Neural progenitor cell (in vitro differentiated cells): ENCODE data around the gene CAPN15. TPM values are rescaled to one million over a fixed set of nuclear protein-coding genes. Genes with fewer than 3 reads are reported as not detected.

Experiments
- DNase-seq: peaks from one replicate; pipeline ENCODE4 v3.0.0-alpha.2; 2016; ENCODE audit warnings: low spot score
- H2AFZ ChIP-seq: fragments of 200-600 bp; sonication (generic); replicated peaks from 2 replicates; pipeline ENCODE4 v1.6.1; 2016; ENCODE audit warnings: antibody characterized with exemption
- H3F3A ChIP-seq: fragments of 200-600 bp; sonication (generic); 2 replicates; pipeline ENCODE4 v1.6.1; 2016; ENCODE audit warnings: antibody characterized with exemption, low read depth
- H3K27ac ChIP-seq: fragments of 200-600 bp; sonication (generic); 2 replicates; pipeline ENCODE4 v1.5.1; 2016; ENCODE audit warnings: mild to moderate bottlenecking
- H3K27me3 ChIP-seq: fragments of 200-600 bp; sonication (generic); 2 replicates; pipeline ENCODE4 v1.6.1; 2016; ENCODE audit warnings: mild to moderate bottlenecking, moderate library complexity
- H3K36me3 ChIP-seq: fragments of 200-600 bp; sonication (generic); 2 replicates; pipeline ENCODE4 v1.5.1; 2016
- H3K4me1 ChIP-seq: fragments of 200-600 bp; sonication (generic); 2 replicates; pipeline ENCODE4 v1.6.1; 2016; ENCODE audit warnings: mixed run types
- H3K4me2 ChIP-seq: fragments of 200-600 bp; sonication (generic); 2 replicates; pipeline ENCODE4 v1.6.1; 2016
- H3K4me3 ChIP-seq: fragments of 200-600 bp; sonication (generic); 2 replicates; pipeline ENCODE4 v1.5.1; 2016
- H3K79me2 ChIP-seq: fragments of 200-600 bp; sonication (generic); 2 replicates; pipeline ENCODE4 v1.6.1; 2016; ENCODE audit warnings: low read depth
- H3K9ac ChIP-seq: fragments of 200-600 bp; sonication (generic); 2 replicates; pipeline ENCODE4 v1.6.1; 2016
- H3K9me3 ChIP-seq: fragments of 200-600 bp; sonication (generic); 2 replicates; pipeline ENCODE4 v1.5.1; 2016; ENCODE audit warnings: low read depth
- H4K20me1 ChIP-seq: fragments of 200-600 bp; sonication (generic); 2 replicates; pipeline ENCODE4 v1.6.1; 2016; ENCODE audit warnings: low read depth
- H3K27ac Mint-ChIP-seq: 3 replicates; pipeline ENCODE4 v1.8.0; 2021; ENCODE audit warnings: mixed read lengths
- H3K27me3 Mint-ChIP-seq: 2 replicates; pipeline ENCODE4 v1.8.0; 2022; ENCODE audit warnings: low read depth, mild to moderate bottlenecking, inconsistent platforms, moderate library complexity, mixed read lengths; ENCODE audit not compliant: insufficient read depth
- H3K36me3 Mint-ChIP-seq: 3 replicates; pipeline ENCODE4 v1.8.0; 2021; ENCODE audit warnings: mixed read lengths
- H3K4me1 Mint-ChIP-seq: 3 replicates; pipeline ENCODE4 v1.8.0; 2021; ENCODE audit warnings: mixed read lengths
- H3K4me3 Mint-ChIP-seq: 3 replicates; pipeline ENCODE4 v1.8.0; 2021; ENCODE audit warnings: mild to moderate bottlenecking, moderate library complexity, mixed read lengths
- H3K9me3 Mint-ChIP-seq: 3 replicates; pipeline ENCODE4 v1.8.0; 2020; ENCODE audit warnings: mixed read lengths
- CTCF ChIP-seq: fragments of 200-600 bp; sonication (generic); IDR thresholded peaks from 2 replicates; pipeline ENCODE4 v1.5.1; 2017; ENCODE audit warnings: antibody characterized with exemption, mild to moderate bottlenecking
- EZH2 ChIP-seq: fragments of 200-600 bp; sonication (generic); IDR thresholded peaks from 2 replicates; pipeline ENCODE4 v1.6.1; 2017; ENCODE audit warnings: antibody characterized with exemption, mild to moderate bottlenecking, moderate library complexity
- EZH2phosphoT487 ChIP-seq: fragments of 200-600 bp; sonication (generic); IDR thresholded peaks from 2 replicates; pipeline ENCODE4 v1.6.1; 2017; ENCODE audit warnings: antibody characterized with exemption
- total RNA-seq: library from RNA; depleted of rRNA; stranded (reverse); fragments of >200 nt; gene quantifications from 2 replicates; pipeline ENCODE4 v1.2.3, GENCODE V29; 2015; ENCODE audit warnings: low replicate concordance

The CAPN15 gene
- total RNA-seq, 1 donor from 2014 or later: 6.8 TPM

- no peak overlapping the region for H2AFZ ChIP-seq
- no peaks in the 10 kb centered on the region for H3K9me3 ChIP-seq
- no peaks in the 10 kb centered on the region for H3K27me3 ChIP-seq
- DNase-seq: no peak
- peaks cover 13% of the 10 kb centered on the region for H3K4me1 ChIP-seq
- H3K27ac Mint-ChIP-seq: peak overlapping the region; percentile 69
- H3K36me3 ChIP-seq: no peaks in the 10 kb centered on the region
- H3K4me2 ChIP-seq: no peak overlapping the region
- peaks cover 7% of the 10 kb centered on the region for H3F3A ChIP-seq
- H3K4me1 Mint-ChIP-seq: peaks cover 22% of the 10 kb centered on the region
- H3K27me3 Mint-ChIP-seq: peaks cover 9% of the 10 kb centered on the region
- no peak overlapping the region for H3K27ac ChIP-seq
- H3K9me3 Mint-ChIP-seq: no peaks in the 10 kb centered on the region
- H3K4me3 Mint-ChIP-seq: peak overlapping the region; percentile 91
- peaks cover 53% of the 10 kb centered on the region for H4K20me1 ChIP-seq
- no peak for TF ChIP-seq CTCF
- no peak for TF ChIP-seq EZH2
- no peak for TF ChIP-seq EZH2phosphoT487
- H3K9ac ChIP-seq: no peak overlapping the region
- H3K79me2 ChIP-seq: peaks cover 33% of the 10 kb centered on the region
- H3K4me3 ChIP-seq: no peak overlapping the region
- H3K36me3 Mint-ChIP-seq: peaks cover 2% of the 10 kb centered on the region
Measured at GRCh38 chr16:525123-525519, 2.4 kb upstream of the CAPN15 start.

GRCh38 chr16:525520-526180 lies 1.9 kb upstream of the CAPN15 start:
- H3K27me3 ChIP-seq: no peaks in the 10 kb centered on the region
- H3K9ac ChIP-seq: no peak overlapping the region
- TF ChIP-seq CTCF (no peak), EZH2phosphoT487 (no peak), EZH2 (no peak)
- Mint-ChIP-seq H3K27me3 (peaks cover 9% of the 10 kb centered on the region), H3K9me3 (no peaks in the 10 kb centered on the region), H3K36me3 (peaks cover 2% of the 10 kb centered on the region), H3K4me3 (peak overlapping the region; percentile 91), H3K27ac (peak overlapping the region; percentile 69), H3K4me1 (peaks cover 22% of the 10 kb centered on the region)
- no peaks in the 10 kb centered on the region for H3K9me3 ChIP-seq
- H3K27ac ChIP-seq: no peak overlapping the region
- peak overlapping the region; percentile 86 for H3K4me2 ChIP-seq
- no peaks in the 10 kb centered on the region for H3K36me3 ChIP-seq
- peaks cover 7% of the 10 kb centered on the region for H3F3A ChIP-seq
- peak overlapping the region; percentile 82 for H3K4me3 ChIP-seq
- H3K79me2 ChIP-seq: peaks cover 39% of the 10 kb centered on the region
- H4K20me1 ChIP-seq: peaks cover 58% of the 10 kb centered on the region
- H3K4me1 ChIP-seq: peaks cover 13% of the 10 kb centered on the region
- no peak overlapping the region for H2AFZ ChIP-seq
- no peak for DNase-seq

- Mint-ChIP-seq H3K4me3 (peak overlapping the region; percentile 91), H3K4me1 (peaks cover 22% of the 10 kb centered on the region), H3K36me3 (peaks cover 2% of the 10 kb centered on the region), H3K27ac (peak overlapping the region; percentile 96), H3K9me3 (no peaks in the 10 kb centered on the region), H3K27me3 (peaks cover 9% of the 10 kb centered on the region)
- Histone ChIP-seq H3K27ac (no peak overlapping the region), H3K4me1 (peaks cover 13% of the 10 kb centered on the region), H3K27me3 (no peaks in the 10 kb centered on the region), H3K79me2 (peaks cover 46% of the 10 kb centered on the region), H3K4me2 (peak overlapping the region; percentile 86), H4K20me1 (peaks cover 66% of the 10 kb centered on the region), H2AFZ (no peak overlapping the region), H3F3A (peaks cover 7% of the 10 kb centered on the region), H3K36me3 (no peaks in the 10 kb centered on the region), H3K9ac (peak overlapping the region; percentile 68), H3K9me3 (no peaks in the 10 kb centered on the region), H3K4me3 (peak overlapping the region; percentile 82)
- DNase-seq: peak; percentile 78
- no peak for TF ChIP-seq EZH2phosphoT487
- no peak for TF ChIP-seq EZH2
- TF ChIP-seq CTCF: no peak
Measured at GRCh38 chr16:526181-527014, 1.1 kb upstream of the CAPN15 start.
